OCI-LY1 (cell line): ENCODE measurements around the gene ERN1.

Experiments used
- H2AFZ ChIP-seq: fragments of 200-600 bp; sonication (generic), shearing (Covaris generic); 2 replicates; pipeline ENCODE4 v1.6.0; 2014; ENCODE audit warnings: antibody characterized with exemption, mild to moderate bottlenecking, low read length
- H3F3A ChIP-seq: fragments of 200-600 bp; sonication (generic), shearing (Covaris generic); 2 replicates; pipeline ENCODE4 v1.6.0; 2014; ENCODE audit warnings: mild to moderate bottlenecking, antibody characterized with exemption, low read length, moderate library complexity; ENCODE audit not compliant: insufficient read depth
- H3K27ac ChIP-seq: fragments of 200-600 bp; sonication (generic); 2 replicates; pipeline ENCODE4 v1.5.1; 2014; ENCODE audit warnings: low read length, mixed run types, mild to moderate bottlenecking, low read depth; ENCODE audit not compliant: poor library complexity, severe bottlenecking
- H3K27me3 ChIP-seq: fragments of 200-600 bp; sonication (generic); 2 replicates; pipeline ENCODE4 v1.6.0; 2014; ENCODE audit warnings: antibody characterized with exemption, mild to moderate bottlenecking, low read length, moderate library complexity; ENCODE audit not compliant: insufficient read depth
- H3K36me3 ChIP-seq: fragments of 200-600 bp; sonication (generic); 2 replicates; pipeline ENCODE4 v1.6.1; 2014; ENCODE audit warnings: mild to moderate bottlenecking, antibody characterized with exemption, low read length, moderate library complexity, mixed read lengths; ENCODE audit not compliant: insufficient read depth
- H3K4me1 ChIP-seq: fragments of 200-600 bp; sonication (generic); 2 replicates; pipeline ENCODE4 v1.5.1; 2014; ENCODE audit warnings: mild to moderate bottlenecking, low read length, moderate library complexity; ENCODE audit not compliant: insufficient read depth, severe bottlenecking
- H3K4me2 ChIP-seq: fragments of 200-600 bp; sonication (generic), shearing (Covaris generic); 2 replicates; pipeline ENCODE4 v1.6.1; 2014; ENCODE audit warnings: low read length
- H3K4me3 ChIP-seq: fragments of 200-600 bp; sonication (generic); 2 replicates; pipeline ENCODE4 v1.5.1; 2014; ENCODE audit warnings: low read length, low read depth, mild to moderate bottlenecking, mixed read lengths; ENCODE audit not compliant: poor library complexity, severe bottlenecking
- H3K79me2 ChIP-seq: fragments of 200-600 bp; shearing (Covaris generic); 2 replicates; pipeline ENCODE4 v1.6.1; 2016; ENCODE audit warnings: mixed run types, low read length, mixed read lengths; ENCODE audit not compliant: insufficient read depth
- H3K9ac ChIP-seq: fragments of 200-600 bp; sonication (generic), shearing (Covaris generic); 2 replicates; pipeline ENCODE4 v1.6.1; 2014; ENCODE audit warnings: mild to moderate bottlenecking, low read length, mixed read lengths
- H3K9me2 ChIP-seq: fragments of 200-600 bp; sonication (generic), shearing (Covaris generic); 2 replicates; pipeline ENCODE4 v1.6.1; 2014; ENCODE audit warnings: low read depth, mild to moderate bottlenecking, low read length, mixed read lengths
- H3K9me3 ChIP-seq: fragments of 200-600 bp; shearing (Covaris generic); 2 replicates; pipeline ENCODE4 v1.6.1; 2014; ENCODE audit warnings: low read length, mixed read lengths
- H4K20me1 ChIP-seq: fragments of 200-600 bp; sonication (generic), shearing (Covaris generic); 2 replicates; pipeline ENCODE4 v1.6.0; 2016; ENCODE audit warnings: mild to moderate bottlenecking, low read length; ENCODE audit not compliant: insufficient read depth
- CTCF ChIP-seq: fragments of 200-600 bp; sonication (generic), shearing (Covaris generic); IDR thresholded peaks from 2 replicates; pipeline ENCODE4 v1.5.1; 2017; ENCODE audit warnings: mild to moderate bottlenecking, antibody characterized with exemption, low read length, moderate library complexity, mixed read lengths
- EZH2 ChIP-seq: fragments of 200-600 bp; sonication (generic), shearing (Covaris generic); IDR thresholded peaks from 2 replicates; pipeline ENCODE4 v1.8.0; 2017; ENCODE audit warnings: borderline replicate concordance, mixed run types, mild to moderate bottlenecking, antibody characterized with exemption, low read length, moderate library complexity, mixed read lengths

ERN1 gene

GRCh38 chr17:64058621-64059020 is 71.3 kb downstream of the ERN1 start:
- Histone ChIP-seq H3K9me2 (no peaks in the 10 kb centered on the region), H3K4me2 (no peak overlapping the region), H3K36me3 (no peaks in the 10 kb centered on the region), H3K79me2 (no peaks in the 10 kb centered on the region), H3K9me3 (no peaks in the 10 kb centered on the region), H3K9ac (no peak overlapping the region), H3K27ac (no peak overlapping the region), H3K4me3 (no peak overlapping the region), H4K20me1 (no peaks in the 10 kb centered on the region), H3F3A (no peaks in the 10 kb centered on the region), H2AFZ (no peak overlapping the region), H3K27me3 (no peaks in the 10 kb centered on the region), H3K4me1 (peaks cover 34% of the 10 kb centered on the region)
- no peak for TF ChIP-seq CTCF
- TF ChIP-seq EZH2 = no peak

- Histone ChIP-seq H3K4me3 (no peak overlapping the region), H3K27me3 (no peaks in the 10 kb centered on the region), H3K79me2 (no peaks in the 10 kb centered on the region), H3K27ac (no peak overlapping the region), H3K9ac (no peak overlapping the region), H3F3A (no peaks in the 10 kb centered on the region), H3K9me3 (no peaks in the 10 kb centered on the region), H3K36me3 (no peaks in the 10 kb centered on the region), H2AFZ (no peak overlapping the region), H4K20me1 (no peaks in the 10 kb centered on the region), H3K9me2 (no peaks in the 10 kb centered on the region), H3K4me1 (peaks cover 25% of the 10 kb centered on the region), H3K4me2 (no peak overlapping the region)
- TF ChIP-seq CTCF (no peak), EZH2 (no peak)
Observed at GRCh38 chr17:64057701-64058263, 72.2 kb downstream of the ERN1 start.

GRCh38 chr17:64056269-64057005 is 73.5 kb downstream of the ERN1 start:
- no peaks in the 10 kb centered on the region for H3F3A ChIP-seq
- no peak overlapping the region for H3K9ac ChIP-seq
- no peak overlapping the region for H3K27ac ChIP-seq
- H3K36me3 ChIP-seq = no peaks in the 10 kb centered on the region
- no peaks in the 10 kb centered on the region for H4K20me1 ChIP-seq
- peak; percentile 42; the same call in 1 of the 2 replicates for TF ChIP-seq CTCF
- no peak for TF ChIP-seq EZH2
- no peaks in the 10 kb centered on the region for H3K79me2 ChIP-seq
- H2AFZ ChIP-seq = peak overlapping the region; percentile 95; the same call in 1 of the 2 replicates
- H3K4me3 ChIP-seq = peak overlapping the region; percentile 25
- no peaks in the 10 kb centered on the region for H3K27me3 ChIP-seq
- no peaks in the 10 kb centered on the region for H3K9me3 ChIP-seq
- peak overlapping the region; percentile 48; the same call in 1 of the 2 replicates for H3K4me2 ChIP-seq
- H3K4me1 ChIP-seq = peaks cover 23% of the 10 kb centered on the region
- H3K9me2 ChIP-seq = no peaks in the 10 kb centered on the region
